Esophagus muscularis mucosa (tissue), 3 donors: ENCODE measurements around the gene RIN1.
"Not testable (repeated sequence)": the region's sequence is repeated elsewhere in the genome, so short reads cannot be mapped to it uniquely, and the experiment has no call there.

ENCODE experiments used
- CTCF ChIP-seq, 3 experiments: fragments of 200-600 bp in 2 of 3; fragments of 450-650 bp in 1 of 3; sonication (generic) in 2 of 3; IDR thresholded peaks; one replicate each; pipeline ENCODE4 v1.5.1; 2017 to 2019; ENCODE audit warnings: antibody characterized with exemption in 3 of 3, mild to moderate bottlenecking in 2 of 3, moderate library complexity in 1 of 3
- POLR2A ChIP-seq: fragments of 450-650 bp; IDR thresholded peaks from one replicate; pipeline ENCODE4 v1.6.1; 2017; ENCODE audit warnings: antibody characterized with exemption, moderate library complexity, mild to moderate bottlenecking, low read depth

- TF ChIP-seq CTCF (IDR thresholded peaks at IDR 0.05); POLR2A: not testable (repeated sequence)
Measured at GRCh38 chr11:66380264-66380663, 44.0 kb upstream of the RIN1 start.
